Activated T-helper 9 cell treated with anti-CD3 and anti-CD28 coated beads, Interleukin-2, amount 50 U/mL, for 16 hours (primary cell): ENCODE measurements around the gene PRKAB1.
"Not testable (repeated sequence)": the region's sequence is repeated elsewhere in the genome, so short reads cannot be mapped to it uniquely, and the experiment has no call there.

Experiments
- DNase-seq: peaks from one replicate; pipeline ENCODE4 v3.0.0-alpha.2; 2020; ENCODE audit warnings: low read depth

PRKAB1 gene, protein sequence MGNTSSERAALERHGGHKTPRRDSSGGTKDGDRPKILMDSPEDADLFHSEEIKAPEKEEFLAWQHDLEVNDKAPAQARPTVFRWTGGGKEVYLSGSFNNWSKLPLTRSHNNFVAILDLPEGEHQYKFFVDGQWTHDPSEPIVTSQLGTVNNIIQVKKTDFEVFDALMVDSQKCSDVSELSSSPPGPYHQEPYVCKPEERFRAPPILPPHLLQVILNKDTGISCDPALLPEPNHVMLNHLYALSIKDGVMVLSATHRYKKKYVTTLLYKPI

DNA sequence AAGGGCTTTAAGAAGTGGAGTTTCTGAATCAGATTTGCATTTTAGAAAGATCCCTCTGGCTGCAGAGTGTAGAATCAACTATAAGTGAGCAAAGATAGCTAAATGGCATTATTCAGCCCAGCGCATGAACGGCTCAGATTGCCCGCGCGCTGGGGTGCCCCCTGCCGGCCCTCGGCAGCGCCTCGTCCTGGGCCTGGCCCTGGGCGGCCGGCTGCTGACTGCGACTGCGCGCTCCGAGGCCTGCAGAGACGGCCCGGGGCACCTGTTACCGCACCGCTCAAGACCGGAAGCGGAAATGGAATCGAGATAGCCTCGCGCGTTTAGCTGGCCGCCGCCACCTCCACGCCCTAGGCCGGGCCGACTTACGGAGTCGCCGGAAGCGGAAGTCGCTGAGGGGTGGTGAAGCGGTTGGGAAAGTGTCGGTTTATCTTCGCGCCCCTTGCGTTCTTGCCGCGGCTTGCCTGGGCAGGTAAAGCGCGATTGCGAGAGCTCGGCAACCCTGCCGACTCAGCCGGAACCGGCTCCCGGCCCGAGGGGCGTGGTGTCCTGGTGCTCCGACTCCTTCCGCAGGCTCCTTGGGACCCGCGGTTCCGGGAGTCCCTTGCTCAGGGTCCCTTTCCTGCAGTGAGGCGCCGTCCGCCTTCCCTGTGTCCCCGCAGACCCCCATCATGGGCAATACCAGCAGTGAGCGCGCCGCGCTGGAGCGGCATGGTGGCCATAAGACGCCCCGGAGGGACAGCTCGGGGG is at the start of gene PRKAB1:
Gene PRKAB1 (plus strand): TSS at position 557 of the 747 bp plus-strand sequence. CDS start 112 bp downstream, at position 669.
- peak; percentile 92 for DNase-seq

DNA sequence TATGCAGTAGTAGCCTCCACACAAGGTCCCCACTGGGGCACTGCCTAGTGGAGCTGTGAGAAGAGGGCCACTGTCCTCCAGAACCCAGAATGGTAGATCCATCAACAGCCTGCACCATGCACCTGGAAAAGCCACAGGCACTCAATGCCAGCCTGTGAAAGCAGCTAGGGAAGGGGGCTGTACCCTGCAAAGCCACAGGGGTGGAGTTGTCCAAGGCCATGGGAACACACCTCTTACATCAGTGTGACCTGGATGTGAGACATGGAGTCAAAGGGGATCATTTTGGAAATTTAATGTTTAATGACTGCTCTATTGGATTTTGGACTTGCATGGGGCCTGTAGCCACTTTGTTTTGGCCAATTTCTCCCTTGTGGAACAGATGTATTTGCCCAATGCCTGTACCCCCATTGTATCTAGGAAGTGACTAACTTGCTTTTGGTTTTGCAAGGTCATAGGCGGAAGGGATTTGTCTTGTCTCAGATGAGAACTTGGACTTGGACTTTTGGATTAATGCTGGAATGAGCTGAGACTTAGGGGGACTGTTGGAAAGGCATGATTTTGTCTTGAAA is 49.5 kb upstream of the PRKAB1 start:
- not testable (repeated sequence) for DNase-seq

DNA sequence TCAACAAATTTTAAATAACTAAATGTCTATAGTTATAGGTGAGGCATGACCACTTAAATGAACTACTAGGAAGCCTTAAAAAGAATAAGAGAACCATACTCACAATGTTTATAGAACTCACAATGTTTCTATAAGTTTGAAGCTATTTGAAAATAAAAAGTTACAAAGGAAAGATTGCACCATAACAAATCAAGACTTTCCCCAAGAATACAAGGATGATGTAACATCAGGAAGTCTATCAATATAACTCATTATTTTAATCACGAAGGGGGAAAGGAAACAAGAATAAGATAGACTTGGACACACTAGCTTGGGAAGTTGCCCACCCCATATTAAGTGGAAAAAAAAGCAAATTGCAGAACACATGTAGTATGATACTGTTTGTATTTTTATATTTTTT is 47.4 kb upstream of the PRKAB1 start:
- no peak for DNase-seq

DNA sequence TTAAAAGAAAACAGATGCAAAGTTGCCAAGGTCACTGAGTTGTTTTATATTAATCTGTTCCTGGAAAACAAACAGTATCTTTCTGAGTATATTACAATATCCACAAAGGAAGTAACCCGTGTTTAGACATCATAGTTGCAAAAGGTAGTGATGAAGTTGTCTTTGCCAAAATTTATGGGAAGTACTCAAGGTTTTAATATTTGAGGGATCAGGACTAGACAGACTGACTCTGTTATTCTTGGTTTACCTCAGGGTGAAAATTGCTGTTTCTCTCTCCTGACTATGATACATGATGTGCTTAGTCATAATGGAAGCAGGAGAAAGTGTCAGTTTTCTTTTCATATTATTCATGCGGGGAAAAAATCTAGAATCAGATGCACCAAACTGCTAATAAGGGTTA is 46.1 kb upstream of the PRKAB1 start:
- no peak for DNase-seq

DNA sequence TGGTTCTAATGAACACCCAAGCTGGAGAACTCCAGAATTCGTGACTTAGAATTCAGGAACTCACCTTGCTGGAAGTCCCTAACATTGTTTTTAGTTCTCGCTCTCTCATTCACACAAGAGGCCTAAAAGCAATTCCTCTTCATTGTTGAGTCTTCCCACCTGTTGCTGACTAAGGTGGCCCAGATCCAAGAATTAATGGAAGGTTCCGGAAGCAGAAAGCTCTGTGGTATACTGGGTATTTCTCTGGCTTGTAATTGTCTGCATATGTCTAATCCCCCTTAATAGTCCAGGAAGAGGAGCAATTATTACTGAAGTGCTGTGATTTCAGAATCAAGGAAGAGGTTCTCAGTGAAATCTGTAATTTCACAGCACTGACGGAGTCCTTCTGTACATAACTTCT is 43.0 kb upstream of the PRKAB1 start:
- no peak for DNase-seq

DNA sequence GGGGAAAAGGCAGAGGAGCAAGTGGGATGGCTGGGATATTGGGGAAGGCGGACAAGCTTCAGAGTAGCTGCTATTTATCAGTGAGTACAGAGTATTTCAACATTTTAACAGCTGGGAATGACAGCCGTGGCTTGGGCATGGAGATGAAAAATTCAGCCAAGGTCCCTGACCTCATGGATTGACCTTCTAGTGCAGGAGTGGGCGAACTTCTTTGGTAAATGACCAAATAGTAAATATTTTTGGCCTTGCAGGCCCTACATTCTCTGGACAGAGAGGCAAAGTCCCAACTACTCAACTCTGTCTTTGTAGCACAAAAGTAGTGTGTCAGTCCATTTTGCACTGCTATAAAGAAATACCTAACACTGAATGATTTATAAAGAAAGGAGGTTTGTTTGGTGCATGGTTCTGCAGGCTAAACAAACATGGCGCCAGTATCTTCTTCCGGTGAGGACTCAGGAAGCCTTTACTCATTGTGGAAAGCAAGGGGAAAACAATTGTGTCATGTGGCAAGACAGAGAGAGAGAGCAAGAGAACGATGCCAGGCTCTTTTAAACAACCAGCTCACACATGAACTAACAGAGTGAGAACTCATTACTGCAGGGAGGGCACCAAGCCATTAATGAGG is 40.8 kb upstream of the PRKAB1 start:
- DNase-seq = no peak

DNA sequence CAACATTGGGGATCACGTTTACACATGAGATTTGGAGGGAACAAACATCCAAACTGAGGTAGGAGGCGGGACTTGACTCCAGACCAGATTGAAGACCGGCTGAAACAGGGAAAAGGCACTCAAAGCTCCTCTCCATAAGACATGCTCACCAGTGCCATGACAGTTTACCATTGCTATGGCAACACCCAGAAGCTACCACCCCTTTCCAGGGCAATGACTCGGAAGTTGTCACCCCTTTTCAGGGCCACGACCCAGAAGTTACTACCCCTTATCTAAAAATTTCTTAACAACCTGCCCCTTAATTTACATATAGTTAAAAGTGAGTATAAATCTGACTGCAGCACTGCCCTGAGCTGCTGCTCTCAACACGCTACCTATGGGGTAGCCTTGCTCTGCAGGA is 40.2 kb upstream of the PRKAB1 start:
- DNase-seq = no peak

DNA sequence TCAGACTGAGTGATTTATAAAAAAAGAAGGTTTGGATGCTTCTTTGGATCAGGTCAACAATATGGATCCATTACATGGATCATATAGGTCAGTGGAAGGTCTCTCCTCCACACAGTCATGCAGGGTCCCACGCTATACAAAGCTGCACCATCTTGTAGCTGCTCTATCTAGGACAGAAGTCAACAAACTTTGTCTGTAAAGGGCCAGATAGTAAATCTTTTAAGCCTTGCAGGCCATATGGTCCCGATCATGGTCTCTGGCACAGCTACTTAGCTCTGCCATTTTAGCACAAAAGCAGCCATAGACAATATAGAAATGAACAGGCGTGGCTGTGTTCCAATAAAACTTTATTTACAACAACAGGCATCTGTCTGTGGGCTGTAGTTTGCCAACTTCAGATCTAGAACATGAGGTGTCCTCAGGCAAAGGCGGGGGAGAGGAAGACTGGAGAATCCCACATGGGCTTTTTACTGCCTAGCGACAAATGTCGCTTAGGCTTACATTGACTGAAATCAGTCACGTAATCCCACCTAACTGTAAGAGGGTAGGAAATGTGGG is 37.6 kb upstream of the PRKAB1 start:
- DNase-seq = no peak

DNA sequence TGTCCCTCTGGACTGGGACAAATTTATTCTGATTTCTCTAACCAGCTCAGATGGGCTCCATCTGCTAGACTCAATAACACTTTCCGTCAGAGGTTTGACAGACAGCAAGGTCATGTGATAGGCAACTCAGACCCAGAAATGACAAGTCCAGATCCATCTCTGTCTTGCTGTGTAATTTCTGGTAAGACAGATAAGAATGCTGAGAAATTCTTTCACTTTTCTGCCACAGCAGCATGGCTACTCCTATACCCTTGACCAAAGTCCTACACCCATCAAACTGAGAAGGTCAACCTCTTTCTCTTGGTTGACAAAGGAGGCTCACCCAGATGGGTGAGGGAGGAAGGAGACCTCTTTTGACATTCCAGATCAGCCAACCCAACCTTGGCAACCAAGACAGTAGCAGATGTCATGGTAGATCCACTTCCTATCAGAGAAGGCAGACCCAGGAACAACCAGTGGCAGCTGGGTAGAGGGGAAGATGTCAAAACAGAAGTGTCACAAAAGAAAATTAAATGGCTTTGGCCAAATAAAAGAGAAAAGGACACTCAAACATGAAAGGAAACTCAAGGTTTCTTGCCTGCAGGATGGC is 36.9 kb upstream of the PRKAB1 start:
- DNase-seq = no peak

DNA sequence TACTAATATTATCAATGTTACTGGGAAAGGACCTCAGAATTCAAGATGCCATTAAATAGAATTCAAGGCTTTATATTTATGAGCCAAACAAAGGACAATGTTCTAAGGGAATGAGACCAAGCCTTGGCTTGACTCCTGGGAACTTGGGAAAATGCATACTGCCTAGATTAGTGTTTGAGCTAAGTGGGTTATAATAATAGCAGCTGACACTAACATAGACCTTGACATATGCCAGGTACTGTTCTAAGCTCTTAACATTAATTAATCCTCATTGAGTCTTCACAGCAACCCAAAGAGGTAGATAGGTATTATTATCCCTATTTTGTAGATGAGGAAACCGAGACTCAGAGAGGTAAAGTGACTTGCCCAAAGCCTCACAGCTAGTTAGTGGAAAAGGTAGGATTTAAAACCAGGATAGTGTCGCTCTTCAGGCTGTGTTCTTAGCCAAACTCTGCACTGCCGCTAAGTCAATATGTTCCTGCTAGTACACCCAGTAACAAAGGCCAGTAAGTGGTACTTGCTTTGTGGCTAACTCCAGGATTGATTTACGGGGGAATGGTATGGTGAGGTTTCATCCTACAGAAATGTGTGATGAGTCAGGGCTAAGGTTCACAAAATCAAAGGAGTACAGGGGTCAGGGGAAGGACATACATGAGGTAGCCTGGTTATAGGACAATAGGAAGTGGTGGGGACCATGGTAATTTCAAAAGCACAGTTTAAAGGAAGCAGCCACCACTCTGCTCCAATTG is 35.8 kb upstream of the PRKAB1 start:
- no peak for DNase-seq

DNA sequence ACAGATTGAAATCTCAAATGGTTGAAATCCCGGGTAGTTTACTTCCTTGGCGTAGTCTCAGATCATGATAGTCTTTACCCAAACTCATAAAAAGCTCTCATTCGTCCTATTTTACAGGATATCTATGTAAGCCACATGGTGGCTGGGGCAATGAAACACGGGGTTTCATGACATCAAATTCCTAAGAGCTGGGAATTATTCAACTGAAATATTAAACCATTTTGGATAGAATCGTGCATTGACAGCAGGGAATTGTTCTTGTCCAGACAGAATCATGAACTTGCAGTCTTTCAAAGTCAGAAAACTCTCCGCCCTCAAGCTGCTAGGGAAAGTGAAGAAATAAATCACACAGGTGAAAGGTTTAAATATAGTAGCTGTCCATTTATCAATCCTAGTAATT is 33.2 kb upstream of the PRKAB1 start:
- DNase-seq = no peak

DNA sequence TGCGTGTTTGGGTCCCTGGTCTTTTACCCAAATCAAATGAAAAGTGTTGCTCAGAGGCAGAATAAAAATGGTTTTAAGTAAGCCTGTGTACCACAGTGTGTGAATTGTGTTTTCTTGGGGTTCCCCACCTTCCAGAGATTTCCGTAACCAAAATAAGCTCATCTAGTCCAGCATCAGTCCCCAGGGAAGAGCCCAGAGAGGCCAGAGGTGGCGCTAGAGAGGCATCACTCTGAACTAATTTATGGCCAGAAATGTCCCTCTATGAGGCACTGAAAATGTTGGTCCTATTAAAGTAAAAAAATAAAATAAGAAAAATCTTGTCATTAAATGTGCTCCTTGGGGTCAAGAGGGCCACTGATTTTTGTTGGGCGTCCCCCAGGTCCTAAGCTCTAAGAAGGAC is 24.9 kb upstream of the PRKAB1 start:
- DNase-seq = no peak

DNA sequence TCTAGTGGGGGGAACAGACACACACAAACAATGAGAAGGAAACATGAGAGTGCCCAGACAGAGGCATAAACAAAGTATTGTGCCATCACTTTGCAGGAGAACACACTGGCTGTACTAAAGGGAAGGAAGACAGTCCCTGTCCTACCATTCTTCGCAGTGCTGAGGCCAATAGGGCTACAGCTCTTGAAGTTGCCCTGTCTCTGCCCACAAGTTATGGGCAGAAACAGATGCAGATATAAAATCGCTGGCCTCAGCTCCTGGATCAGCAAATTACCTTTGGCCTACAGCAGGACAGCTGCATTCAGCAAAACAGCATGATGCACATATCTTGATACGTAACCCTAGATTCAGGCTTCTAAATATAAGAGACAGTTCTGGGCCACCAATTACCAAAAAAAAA is 23.0 kb upstream of the PRKAB1 start:
- DNase-seq = no peak

DNA sequence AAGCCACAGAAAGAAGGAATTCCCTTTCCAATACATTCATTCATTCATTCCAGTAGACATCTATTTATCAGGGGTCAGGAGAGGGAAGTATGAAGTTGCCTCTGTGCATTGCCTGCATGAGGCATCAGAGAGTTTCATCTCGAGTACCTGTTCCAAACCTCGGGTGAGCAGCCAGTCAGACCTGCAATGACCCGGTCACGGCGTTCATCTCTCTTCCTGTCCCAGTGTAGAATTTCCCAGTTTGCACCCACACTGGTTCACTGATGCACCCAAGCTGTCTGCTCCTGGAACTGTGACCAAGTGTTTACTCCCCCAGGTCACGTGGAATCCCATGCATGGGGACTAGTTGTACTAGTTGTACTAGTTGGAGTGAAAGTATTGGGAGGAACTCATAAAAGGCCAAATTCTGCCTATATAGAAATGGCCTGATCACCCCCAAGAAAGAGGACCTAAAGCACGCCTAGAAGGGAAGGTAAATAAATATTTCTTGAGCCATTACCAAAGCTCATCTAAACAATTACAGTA is 22.3 kb upstream of the PRKAB1 start:
- DNase-seq = no peak

DNA sequence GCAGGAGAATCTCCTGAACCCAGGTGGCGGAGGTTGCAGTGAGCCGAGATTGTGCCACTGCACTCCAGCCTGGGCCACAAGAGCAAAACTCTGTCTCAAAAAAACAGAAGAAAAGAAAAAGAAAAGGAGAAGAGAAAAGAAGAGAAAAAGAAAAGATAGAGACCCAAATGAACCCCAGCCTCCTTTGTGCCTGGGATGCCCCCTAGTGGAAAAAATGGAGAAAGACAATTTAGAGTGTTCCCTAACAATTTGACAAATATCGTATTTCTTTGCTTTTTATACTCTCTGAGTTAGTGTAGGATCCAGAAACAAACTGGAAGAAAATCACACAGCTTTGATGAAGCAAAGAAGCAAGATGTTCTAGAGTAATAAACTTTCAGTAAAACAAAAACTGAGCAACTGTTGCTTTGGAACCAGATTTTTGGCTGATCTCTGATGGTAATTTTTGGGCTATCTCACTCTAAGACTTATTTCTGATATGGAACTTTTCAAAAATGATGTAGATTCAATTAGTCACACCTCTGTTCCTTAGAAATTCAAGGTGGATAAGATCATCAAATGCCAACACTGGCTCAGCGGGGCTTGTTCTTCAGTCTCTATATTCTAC is 18.6 kb upstream of the PRKAB1 start:
- DNase-seq = no peak

DNA sequence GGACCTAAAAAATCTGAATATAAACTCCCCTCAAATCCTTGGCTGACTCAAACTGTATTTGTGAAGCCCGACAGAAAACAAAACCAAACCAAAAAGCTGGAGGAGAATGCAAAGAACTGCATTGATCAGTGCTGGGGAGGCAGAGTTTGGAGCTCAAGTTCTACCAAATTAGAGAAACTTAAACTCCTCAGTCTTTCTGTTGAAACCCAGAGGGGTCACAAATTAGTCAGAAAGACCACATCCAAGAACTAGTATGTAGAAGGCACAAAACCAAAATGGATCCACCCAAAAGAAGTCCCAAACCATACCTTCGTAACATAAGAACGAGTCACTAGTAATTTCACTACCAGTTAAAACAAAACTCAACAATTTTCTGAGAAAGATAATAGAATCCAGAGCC is 15.3 kb upstream of the PRKAB1 start:
- no peak for DNase-seq

DNA sequence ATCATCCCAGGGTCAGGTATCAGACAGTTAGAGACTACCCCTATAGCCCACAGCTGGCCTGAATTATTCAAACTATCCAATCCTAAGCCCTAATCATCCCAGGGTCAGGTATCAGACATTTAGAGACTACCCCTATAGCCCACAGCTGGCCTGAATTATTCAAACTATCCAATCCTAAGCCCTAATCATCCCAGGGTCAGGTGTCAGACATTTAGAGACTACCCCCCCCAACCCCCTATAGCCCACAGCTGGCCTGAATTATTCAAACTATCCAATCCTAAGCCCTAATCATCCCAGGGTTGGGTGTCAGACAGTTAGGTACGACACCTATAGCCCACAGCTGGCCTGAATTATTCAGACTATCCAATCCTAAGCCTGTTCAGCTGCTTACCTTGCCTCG is 10.9 kb upstream of the PRKAB1 start:
- DNase-seq = not testable (repeated sequence)

DNA sequence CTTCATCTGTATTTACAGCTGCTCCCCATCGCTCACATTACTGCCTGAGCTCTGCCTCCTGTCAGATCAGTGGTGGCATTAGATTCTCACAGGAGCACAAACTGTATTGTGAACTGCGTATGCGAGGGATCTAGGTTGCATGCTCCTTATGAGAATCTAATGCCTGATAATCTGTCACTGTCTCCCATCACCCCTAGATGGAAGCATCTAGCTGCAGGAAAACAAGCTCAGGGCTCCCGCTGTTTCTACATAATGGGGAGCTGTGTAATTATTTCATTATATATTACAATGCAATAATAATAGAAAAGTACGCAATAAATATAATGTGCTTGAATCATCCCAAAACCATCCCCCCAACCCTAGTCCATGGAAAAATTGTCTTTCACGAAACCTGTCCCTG is 9.8 kb upstream of the PRKAB1 start:
- DNase-seq = not testable (repeated sequence)

DNA sequence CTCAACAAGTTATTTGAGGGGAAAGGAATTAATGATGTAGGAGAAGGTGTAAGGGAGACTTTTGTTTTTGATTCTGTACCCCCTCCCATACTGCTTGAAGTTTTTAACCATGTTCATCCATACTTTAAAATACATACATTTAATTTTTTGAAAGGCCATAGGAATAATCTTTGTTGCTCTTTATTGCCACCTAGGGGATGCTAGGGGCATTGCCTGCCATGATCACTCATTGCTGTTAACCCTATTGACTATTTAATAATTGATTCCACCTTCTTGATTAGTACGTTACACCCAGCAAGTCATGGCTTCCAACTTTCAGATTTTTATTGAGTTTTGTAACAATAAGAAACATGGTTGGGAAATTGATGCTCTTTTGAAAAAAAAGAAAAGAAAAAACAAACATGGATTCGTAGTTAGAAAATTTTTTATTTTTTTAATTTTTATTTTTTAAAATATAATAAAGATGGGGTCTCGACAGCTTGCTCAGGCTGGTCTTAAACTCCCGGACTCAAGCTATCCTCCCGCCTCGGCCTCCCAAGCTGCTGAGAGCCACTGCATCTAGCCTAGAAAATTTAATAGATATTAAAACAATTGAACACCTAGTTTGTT is 8.5 kb upstream of the PRKAB1 start:
- DNase-seq = no peak

DNA sequence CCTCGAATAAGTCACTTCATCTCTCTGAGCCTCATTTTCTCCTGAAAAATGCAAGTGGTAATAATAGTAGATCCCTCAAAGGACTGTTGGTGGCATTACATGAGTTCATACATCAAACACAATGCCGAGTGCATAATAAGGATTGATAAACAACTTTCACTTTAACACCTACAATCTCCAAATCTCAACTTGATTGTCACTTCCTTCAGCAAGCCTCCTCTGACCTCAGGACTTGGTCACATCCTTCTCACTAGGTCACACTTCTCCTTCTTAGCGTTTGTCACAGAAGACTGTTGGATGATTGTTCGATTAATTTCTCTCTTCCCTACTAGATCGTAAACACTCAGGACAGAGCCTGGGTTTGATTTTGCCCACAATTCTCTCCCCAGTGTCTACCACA is 7.9 kb upstream of the PRKAB1 start:
- DNase-seq = no peak
